RWPE2 (cell line): ENCODE measurements around the gene GPR4.
"Not testable (repeated sequence)": the region's sequence is repeated elsewhere in the genome, so short reads cannot be mapped to it uniquely, and the experiment has no call there.

Source experiments
- ATAC-seq: fragments of 200-7000 bp; cut with Tn5 transposase; 3 replicates; pipeline ENCODE4 v1.9.1; 2021; ENCODE audit warnings: low read depth
- DNase-seq: peaks from one replicate; pipeline ENCODE4 v3.0.0-alpha.2; 2020; ENCODE audit warnings: low spot score
- H3K27ac ChIP-seq: fragments of 450-650 bp; 2 replicates; pipeline ENCODE4 v1.5.1; 2017; ENCODE audit warnings: mild to moderate bottlenecking; ENCODE audit not compliant: poor library complexity, severe bottlenecking
- H3K27me3 ChIP-seq: fragments of 250-450 bp; sonication (Bioruptor Pico); 2 replicates; pipeline ENCODE4 v1.5.1; 2021; ENCODE audit warnings: mild to moderate bottlenecking, moderate library complexity; ENCODE audit not compliant: insufficient read depth, poor library complexity, severe bottlenecking
- H3K36me3 ChIP-seq: fragments of 250-450 bp; sonication (Bioruptor Pico); 2 replicates; pipeline ENCODE4 v1.5.1; 2020; ENCODE audit warnings: low read depth, mild to moderate bottlenecking, moderate library complexity
- H3K4me1 ChIP-seq: fragments of 250-450 bp; sonication (Bioruptor Pico); 2 replicates; pipeline ENCODE4 v1.5.1; 2021; ENCODE audit warnings: mild to moderate bottlenecking, moderate library complexity; ENCODE audit not compliant: insufficient read depth, poor library complexity, severe bottlenecking
- H3K4me3 ChIP-seq: fragments of 250-450 bp; sonication (Bioruptor Pico); 2 replicates; pipeline ENCODE4 v1.5.1; 2021; ENCODE audit warnings: mild to moderate bottlenecking, moderate library complexity; ENCODE audit not compliant: severe bottlenecking
- H3K9me3 ChIP-seq: fragments of 250-450 bp; sonication (Bioruptor Pico); 2 replicates; pipeline ENCODE4 v1.5.1; 2021; ENCODE audit warnings: mild to moderate bottlenecking, moderate library complexity; ENCODE audit not compliant: severe bottlenecking
- CTCF ChIP-seq: fragments of 450-650 bp; IDR thresholded peaks from one replicate; pipeline ENCODE4 v1.5.1; 2017; ENCODE audit warnings: mild to moderate bottlenecking, moderate library complexity; ENCODE audit not compliant: poor library complexity, severe bottlenecking

Gene GPR4

DNA sequence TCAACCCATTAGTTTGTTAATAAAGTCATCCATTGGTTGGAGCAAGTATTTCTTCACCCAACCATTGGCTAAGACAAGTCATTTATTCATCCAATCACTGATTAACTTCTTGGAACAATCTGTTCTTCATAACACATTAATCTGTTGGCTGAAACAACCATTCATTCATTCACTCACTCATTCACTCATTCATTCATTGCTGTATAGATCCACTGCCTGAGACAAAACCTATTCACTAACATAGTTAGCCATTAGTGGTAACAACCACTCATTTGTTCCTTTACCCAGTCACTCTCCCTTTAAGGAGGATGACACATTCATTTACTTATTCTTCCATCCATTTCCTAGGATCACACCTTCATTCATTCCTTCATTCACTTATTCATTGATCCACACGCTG is 22.0 kb upstream of the GPR4 start:
- no peak overlapping the region for H3K27ac ChIP-seq
- no peak overlapping the region for H3K4me3 ChIP-seq
- DNase-seq (no peak), ATAC-seq (no peak)
- peaks cover 84% of the 10 kb centered on the region for H3K36me3 ChIP-seq
- no peaks in the 10 kb centered on the region for H3K27me3 ChIP-seq
- no peak for TF ChIP-seq CTCF
- H3K9me3 ChIP-seq: no peaks in the 10 kb centered on the region
- no peaks in the 10 kb centered on the region for H3K4me1 ChIP-seq

- H3K9me3 ChIP-seq: no peaks in the 10 kb centered on the region
- DNase-seq (no peak), ATAC-seq (no peak)
- H3K4me1 ChIP-seq: no peaks in the 10 kb centered on the region
- H3K27ac ChIP-seq: no peak overlapping the region
- no peak for TF ChIP-seq CTCF
- no peak overlapping the region for H3K4me3 ChIP-seq
- peaks cover 77% of the 10 kb centered on the region for H3K36me3 ChIP-seq
- H3K27me3 ChIP-seq: no peaks in the 10 kb centered on the region
Measured at GRCh38 chr19:45621976-45622503, 20.0 kb upstream of the GPR4 start.

DNA sequence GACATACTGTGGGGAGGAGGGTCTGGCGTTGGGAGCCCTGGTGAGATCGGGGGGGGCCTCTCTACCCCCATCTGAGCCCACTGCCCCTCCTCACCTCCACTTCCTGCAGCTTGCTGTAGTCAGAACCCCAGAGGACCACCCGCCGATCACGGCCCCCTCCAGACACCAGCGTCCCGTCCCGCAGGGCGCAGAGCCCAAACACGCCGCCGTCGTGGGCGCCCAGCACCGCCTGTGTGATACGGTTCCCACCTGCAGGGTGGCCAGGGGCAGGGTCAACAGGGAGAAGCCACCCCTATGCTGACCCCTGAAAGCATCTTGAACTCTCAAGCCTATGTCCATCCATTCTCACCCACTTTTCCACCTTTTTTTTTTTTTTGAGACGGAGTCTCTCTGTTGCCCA is 19.4 kb upstream of the GPR4 start:
- Histone ChIP-seq H3K36me3 (peaks cover 81% of the 10 kb centered on the region), H3K9me3 (no peaks in the 10 kb centered on the region), H3K27ac (no peak overlapping the region), H3K4me3 (no peak overlapping the region), H3K4me1 (no peaks in the 10 kb centered on the region), H3K27me3 (no peaks in the 10 kb centered on the region)
- ATAC-seq (no peak), DNase-seq (no peak)
- no peak for TF ChIP-seq CTCF

GRCh38 chr19:45616704-45617017 is 14.6 kb upstream of the GPR4 start:
- H3K4me1 ChIP-seq: peaks cover 19% of the 10 kb centered on the region
- H3K36me3 ChIP-seq: peaks cover 87% of the 10 kb centered on the region
- DNase-seq (no peak), ATAC-seq (no peak)
- peak overlapping the region; percentile 95 for H3K27ac ChIP-seq
- TF ChIP-seq CTCF: no peak
- H3K9me3 ChIP-seq: no peaks in the 10 kb centered on the region
- no peak overlapping the region for H3K4me3 ChIP-seq
- H3K27me3 ChIP-seq: no peaks in the 10 kb centered on the region

- Histone ChIP-seq H3K27me3 (no peaks in the 10 kb centered on the region), H3K27ac (peak overlapping the region; percentile 95), H3K4me3 (no peak overlapping the region), H3K9me3 (no peaks in the 10 kb centered on the region), H3K36me3 (peaks cover 88% of the 10 kb centered on the region), H3K4me1 (peaks cover 19% of the 10 kb centered on the region)
- no peak for TF ChIP-seq CTCF
- DNase-seq (peak; percentile 95), ATAC-seq (peak; percentile 74)
Measured at GRCh38 chr19:45615795-45616703, 14.0 kb upstream of the GPR4 start.

GRCh38 chr19:45615056-45615455 is 13.0 kb upstream of the GPR4 start:
- H3K27me3 ChIP-seq, H3K4me3 ChIP-seq, ATAC-seq, H3K9me3 ChIP-seq, DNase-seq: not testable (repeated sequence)
- H3K4me1 ChIP-seq: peaks cover 19% of the 10 kb centered on the region
- peaks cover 88% of the 10 kb centered on the region for H3K36me3 ChIP-seq
- H3K27ac ChIP-seq: peak overlapping the region; percentile 95
